Activated B cell treated with CpG ODN at 0.5 μM for 24 hours (primary cell): ENCODE results near the gene TCEA2. TPM values are rescaled to one million over a fixed set of nuclear protein-coding genes. Genes with fewer than 3 reads are reported as not detected.
"Not testable (repeated sequence)": the region's sequence is repeated elsewhere in the genome, so short reads cannot be mapped to it uniquely, and the experiment has no call there.

Experiments
- ATAC-seq: fragments of 200-7000 bp; cut with Tn5 transposase; one replicate; pipeline ENCODE4 v1.10.0; 2021; ENCODE audit warnings: low read depth, mild to moderate bottlenecking, moderate library complexity
- CTCF ChIA-PET: fragments of 350-600 bp; sonication (Branson Sonifier 250); formaldehyde crosslinking; loops from one replicate; lab custom pipeline; 2021; ENCODE audit warnings: antibody characterized with exemption; lab: Charles Lee
- POLR2A ChIA-PET: fragments of 350-600 bp; sonication (Branson Sonifier 250); formaldehyde crosslinking; loops from one replicate; lab custom pipeline; 2021; ENCODE audit warnings: antibody characterized with exemption; lab: Charles Lee
- DNase-seq: peaks from one replicate; pipeline ENCODE4 v3.0.0; 2022
- H3K27ac Mint-ChIP-seq: one replicate; pipeline ENCODE4 v1.8.0; 2020; ENCODE audit warnings: mixed read lengths
- H3K27me3 Mint-ChIP-seq: one replicate; pipeline ENCODE4 v1.8.0; 2021; ENCODE audit warnings: mixed read lengths
- H3K36me3 Mint-ChIP-seq: one replicate; pipeline ENCODE4 v1.8.0; 2021; ENCODE audit warnings: low read depth, mixed read lengths
- H3K4me1 Mint-ChIP-seq: one replicate; pipeline ENCODE4 v1.8.0; 2021; ENCODE audit warnings: mixed read lengths
- H3K4me3 Mint-ChIP-seq: one replicate; pipeline ENCODE4 v1.8.0; 2020; ENCODE audit warnings: mild to moderate bottlenecking, mixed read lengths
- H3K9me3 Mint-ChIP-seq: one replicate; pipeline ENCODE4 v1.8.0; 2020; ENCODE audit warnings: mixed read lengths
- intact Hi-C: fragments of 100-400 bp; cut with micrococcal nuclease; formaldehyde crosslinking; loops from one replicate; pipeline ENCODE4 v1.15.1; 2024
- total RNA-seq: library from RNA; stranded (reverse); gene quantifications from 2 replicates; pipeline ENCODE4 v1.2.3, GENCODE V29; 2022
- TF ChIP-seq, protein P1 (sequence below): fragments of 200-600 bp; IDR thresholded peaks from one replicate; pipeline ENCODE4 v1.8.0; 2022; ENCODE audit warnings: antibody characterized with exemption, mild to moderate bottlenecking

TCEA2 gene
- total RNA-seq, 1 donor from 2014 or later = 20.3 TPM

DNA sequence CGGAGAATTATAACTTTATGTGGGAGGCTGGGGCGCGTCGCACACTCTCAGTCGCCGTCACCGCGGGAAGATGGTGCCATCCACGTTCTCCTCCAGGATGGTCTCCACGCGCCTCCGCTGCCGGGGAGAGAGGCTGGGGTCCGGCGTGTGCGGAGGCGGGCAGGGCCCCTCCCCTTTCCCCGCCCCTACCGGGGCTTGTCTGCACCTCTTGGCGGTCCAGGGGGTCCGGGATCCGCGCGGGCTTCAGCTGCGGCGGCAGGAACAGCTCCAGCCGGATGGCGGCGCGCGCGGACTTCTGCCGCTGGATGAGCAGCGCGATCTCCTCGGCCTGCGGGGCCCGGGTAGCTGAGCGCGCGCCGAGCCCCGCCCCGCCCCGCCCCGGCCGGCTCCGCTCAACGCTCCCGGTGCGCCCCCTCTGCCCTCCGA is 20.4 kb downstream of the TCEA2 start:
- TF ChIP-seq, protein P1, sequence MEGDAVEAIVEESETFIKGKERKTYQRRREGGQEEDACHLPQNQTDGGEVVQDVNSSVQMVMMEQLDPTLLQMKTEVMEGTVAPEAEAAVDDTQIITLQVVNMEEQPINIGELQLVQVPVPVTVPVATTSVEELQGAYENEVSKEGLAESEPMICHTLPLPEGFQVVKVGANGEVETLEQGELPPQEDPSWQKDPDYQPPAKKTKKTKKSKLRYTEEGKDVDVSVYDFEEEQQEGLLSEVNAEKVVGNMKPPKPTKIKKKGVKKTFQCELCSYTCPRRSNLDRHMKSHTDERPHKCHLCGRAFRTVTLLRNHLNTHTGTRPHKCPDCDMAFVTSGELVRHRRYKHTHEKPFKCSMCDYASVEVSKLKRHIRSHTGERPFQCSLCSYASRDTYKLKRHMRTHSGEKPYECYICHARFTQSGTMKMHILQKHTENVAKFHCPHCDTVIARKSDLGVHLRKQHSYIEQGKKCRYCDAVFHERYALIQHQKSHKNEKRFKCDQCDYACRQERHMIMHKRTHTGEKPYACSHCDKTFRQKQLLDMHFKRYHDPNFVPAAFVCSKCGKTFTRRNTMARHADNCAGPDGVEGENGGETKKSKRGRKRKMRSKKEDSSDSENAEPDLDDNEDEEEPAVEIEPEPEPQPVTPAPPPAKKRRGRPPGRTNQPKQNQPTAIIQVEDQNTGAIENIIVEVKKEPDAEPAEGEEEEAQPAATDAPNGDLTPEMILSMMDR = no peak
- Mint-ChIP-seq H3K4me3 (peak overlapping the region; percentile 77), H3K27ac (no peak overlapping the region), H3K27me3 (peaks cover 4% of the 10 kb centered on the region), H3K4me1 (peaks cover 42% of the 10 kb centered on the region), H3K36me3 (peaks cover 2% of the 10 kb centered on the region), H3K9me3 (no peaks in the 10 kb centered on the region)
- CTCF ChIA-PET = interaction anchor here (0.8 to 7.5 kb wide), 10 partner anchors 14 to 103 kb away, joined by 3 to 80 read pairs (median 6); partner anchors contain the start of genes PRPF6 and SAMD10
- ATAC-seq (peak; percentile 34), DNase-seq (peak; percentile 73)
- POLR2A ChIA-PET = interaction anchor here (0.6 to 2.0 kb wide), 8 partner anchors 16 to 563 kb away, joined by 3 to 23 read pairs (median 6); partner anchors contain the start of genes NPBWR2, PCMTD2 and PPDPF
- intact Hi-C loops = loop anchor here (1.0 kb wide), 2 partner anchors 37 to 44 kb away; no protein-coding TSS in a partner anchor

DNA sequence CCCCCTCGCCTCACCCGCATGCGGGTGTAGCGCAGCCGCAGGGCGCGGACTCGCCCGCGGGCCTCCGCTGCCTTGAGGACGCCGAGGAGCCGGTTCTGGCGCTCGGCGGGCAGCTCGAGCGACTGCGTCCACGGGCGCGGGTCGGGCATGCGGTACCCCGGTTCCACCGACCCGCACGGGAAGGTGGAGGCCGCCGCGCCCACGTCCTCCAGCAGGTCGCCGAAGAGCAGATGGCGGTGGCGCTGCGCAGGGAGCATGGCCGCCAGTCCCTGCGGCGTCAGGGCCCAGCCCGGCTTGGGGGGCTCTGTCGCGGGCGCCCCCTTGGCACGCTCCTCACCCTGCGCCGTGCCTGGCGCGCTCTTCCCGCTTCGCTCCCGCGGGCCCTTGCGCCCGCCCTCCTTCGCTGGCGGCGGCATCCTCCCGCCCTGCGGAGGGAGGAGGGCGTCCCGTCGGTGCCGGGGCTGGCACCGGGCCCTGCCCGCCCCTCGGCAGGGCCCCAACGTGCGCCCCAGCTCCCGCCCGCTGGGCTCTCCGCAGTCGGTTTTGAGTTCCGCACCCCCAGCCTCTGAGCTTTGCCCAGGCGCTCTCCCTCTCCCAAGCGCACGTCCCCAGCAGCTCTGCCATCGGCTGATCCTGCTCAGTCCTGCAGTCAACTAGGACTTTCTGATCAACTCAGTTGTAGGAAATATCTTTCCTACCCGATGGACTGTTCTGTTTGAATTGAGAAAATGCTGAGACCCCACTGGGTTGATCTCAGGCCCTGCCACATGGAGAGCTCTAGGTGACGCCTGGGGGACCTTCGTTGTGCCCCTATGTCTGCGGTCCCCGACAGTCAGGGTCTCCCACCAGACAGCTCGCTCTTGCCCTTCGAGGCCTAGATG is 21.0 kb downstream of the TCEA2 start, which contains the start of gene LKAAEAR1:
Gene LKAAEAR1, minus strand, starts transcription at position 595 of the 881 bp plus-strand sequence. Its CDS starts 179 bp downstream, at position 416.
- peaks cover 4% of the 10 kb centered on the region for H3K27me3 Mint-ChIP-seq
- H3K27ac Mint-ChIP-seq = peak within 1 kb of the TSS; percentile 61
- no peaks in the 10 kb centered on the region for H3K9me3 Mint-ChIP-seq
- CTCF ChIA-PET = interaction anchor here (0.8 to 7.5 kb wide), 11 partner anchors 14 to 104 kb away, joined by 3 to 80 read pairs (median 6); partner anchors contain the start of genes C20orf204, PRPF6 and SAMD10
- H3K36me3 Mint-ChIP-seq = peaks cover 1% of the 10 kb centered on the region
- POLR2A ChIA-PET = interaction anchor here (0.6 to 2.0 kb wide), 9 partner anchors 15 to 563 kb away, joined by 3 to 23 read pairs (median 6); partner anchors contain the start of genes NPBWR2, PCMTD2, PPDPF and TCEA2
- ATAC-seq (no peak), DNase-seq (no peak)
- TF ChIP-seq, protein P1 = no peak
- H3K4me3 Mint-ChIP-seq = peak within 1 kb of the TSS; percentile 88
- intact Hi-C loops = loop anchor here (1.0 kb wide), 3 partner anchors 16 to 45 kb away; no protein-coding TSS in a partner anchor
- H3K4me1 Mint-ChIP-seq = peaks cover 41% of the 10 kb centered on the region

DNA sequence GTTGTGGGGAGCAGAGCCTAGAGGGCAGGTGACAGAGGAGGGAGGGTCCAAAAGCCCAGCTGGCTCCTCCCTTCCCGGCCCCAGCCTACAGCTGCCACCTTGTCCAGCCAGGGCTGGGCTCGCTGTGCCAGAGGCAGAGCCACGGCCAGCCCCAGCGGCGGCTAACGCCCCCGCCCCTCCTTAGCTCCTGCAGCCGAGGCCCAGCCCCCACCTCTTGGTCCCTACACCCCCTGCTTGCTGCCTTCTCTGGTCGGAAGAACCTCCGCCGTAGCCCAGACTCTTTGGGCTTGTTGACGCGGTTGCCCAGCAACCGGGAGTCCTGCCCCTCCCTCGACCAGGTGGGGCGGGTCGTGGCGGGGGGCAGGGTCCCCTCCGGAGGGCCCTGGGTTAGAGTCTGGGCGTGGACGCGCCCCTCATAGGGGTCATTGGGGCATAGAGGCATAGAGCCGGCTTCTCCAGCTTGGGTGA is 21.7 kb downstream of the TCEA2 start:
- no peaks in the 10 kb centered on the region for H3K9me3 Mint-ChIP-seq
- peak overlapping the region; percentile 88 for H3K4me3 Mint-ChIP-seq
- peaks cover 4% of the 10 kb centered on the region for H3K27me3 Mint-ChIP-seq
- H3K4me1 Mint-ChIP-seq = peaks cover 39% of the 10 kb centered on the region
- TF ChIP-seq, protein P1 = no peak
- intact Hi-C loops = loop anchor here (1.0 kb wide), 1 partner anchor 16 kb away; no protein-coding TSS in a partner anchor
- no peak for ATAC-seq
- H3K36me3 Mint-ChIP-seq = no peaks in the 10 kb centered on the region
- no peak for DNase-seq
- CTCF ChIA-PET = interaction anchor here (1.1 to 7.5 kb wide), 6 partner anchors 15 to 104 kb away, joined by 3 to 80 read pairs (median 6); partner anchors contain the start of genes C20orf204, PRPF6 and SAMD10
- no peak overlapping the region for H3K27ac Mint-ChIP-seq
- POLR2A ChIA-PET = interaction anchor here (1.4 to 2.0 kb wide), 5 partner anchors 15 to 35 kb away, joined by 6 to 23 read pairs (median 12); partner anchors contain the start of genes NPBWR2 and TCEA2

DNA sequence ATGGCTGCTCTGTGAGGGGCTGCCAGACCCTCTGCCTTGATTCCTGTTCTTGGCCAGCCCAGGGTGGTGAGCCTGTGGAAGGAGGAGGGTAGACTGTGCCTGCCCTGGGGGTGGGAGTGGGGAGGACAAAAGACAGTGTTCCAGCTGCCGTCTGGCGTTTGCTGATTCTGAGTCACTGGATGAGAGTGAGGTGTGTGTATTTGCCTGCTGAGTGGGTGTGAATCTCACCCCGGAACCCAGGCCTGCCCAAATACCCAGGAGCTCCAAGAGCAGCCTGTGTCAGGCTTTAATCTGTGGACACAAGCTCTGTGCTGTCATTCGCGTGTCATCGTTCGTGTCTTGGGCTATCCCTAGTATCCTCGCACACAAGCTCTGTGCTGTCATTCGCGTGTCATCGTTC is 23.8 kb downstream of the TCEA2 start:
- H3K9me3 Mint-ChIP-seq = no peaks in the 10 kb centered on the region
- CTCF ChIA-PET = interaction anchor here (1.1 kb wide), 1 partner anchor 512 kb away, joined by 4 read pairs; no protein-coding TSS in a partner anchor
- ATAC-seq = no peak
- H3K4me1 Mint-ChIP-seq = peaks cover 25% of the 10 kb centered on the region
- H3K27me3 Mint-ChIP-seq = peaks cover 4% of the 10 kb centered on the region
- POLR2A ChIA-PET = no interaction called here
- TF ChIP-seq, protein P1 = no peak
- H3K27ac Mint-ChIP-seq = no peak overlapping the region
- intact Hi-C loops = no loop called here
- no peaks in the 10 kb centered on the region for H3K36me3 Mint-ChIP-seq
- no peak overlapping the region for H3K4me3 Mint-ChIP-seq
- no peak for DNase-seq

DNA sequence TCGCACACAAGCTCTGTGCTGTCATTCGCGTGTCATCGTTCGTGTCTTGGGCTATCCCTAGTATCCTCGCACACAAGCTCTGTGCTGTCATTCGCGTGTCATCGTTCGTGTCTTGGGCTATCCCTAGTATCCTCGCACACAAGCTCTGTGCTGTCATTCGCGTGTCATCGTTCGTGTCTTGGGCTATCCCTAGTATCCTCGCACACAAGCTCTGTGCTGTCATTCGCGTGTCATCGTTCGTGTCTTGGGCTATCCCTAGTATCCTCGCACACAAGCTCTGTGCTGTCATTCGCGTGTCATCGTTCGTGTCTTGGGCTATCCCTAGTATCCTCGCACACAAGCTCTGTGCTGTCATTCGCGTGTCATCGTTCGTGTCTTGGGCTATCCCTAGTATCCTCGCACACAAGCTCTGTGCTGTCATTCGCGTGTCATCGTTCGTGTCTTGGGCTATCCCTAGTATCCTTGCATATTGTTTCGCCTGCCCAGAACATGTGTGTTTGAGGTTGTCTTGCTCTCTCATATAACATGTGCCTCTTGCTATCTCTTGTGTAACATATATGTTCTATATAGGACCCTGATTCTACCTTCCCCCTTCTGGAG is 24.3 kb downstream of the TCEA2 start:
- DNase-seq, H3K27me3 Mint-ChIP-seq, POLR2A ChIA-PET, H3K36me3 Mint-ChIP-seq, ATAC-seq, CTCF ChIA-PET, H3K9me3 Mint-ChIP-seq, H3K4me3 Mint-ChIP-seq, H3K27ac Mint-ChIP-seq, intact Hi-C loops: not testable (repeated sequence)
- peaks cover 22% of the 10 kb centered on the region for H3K4me1 Mint-ChIP-seq

DNA sequence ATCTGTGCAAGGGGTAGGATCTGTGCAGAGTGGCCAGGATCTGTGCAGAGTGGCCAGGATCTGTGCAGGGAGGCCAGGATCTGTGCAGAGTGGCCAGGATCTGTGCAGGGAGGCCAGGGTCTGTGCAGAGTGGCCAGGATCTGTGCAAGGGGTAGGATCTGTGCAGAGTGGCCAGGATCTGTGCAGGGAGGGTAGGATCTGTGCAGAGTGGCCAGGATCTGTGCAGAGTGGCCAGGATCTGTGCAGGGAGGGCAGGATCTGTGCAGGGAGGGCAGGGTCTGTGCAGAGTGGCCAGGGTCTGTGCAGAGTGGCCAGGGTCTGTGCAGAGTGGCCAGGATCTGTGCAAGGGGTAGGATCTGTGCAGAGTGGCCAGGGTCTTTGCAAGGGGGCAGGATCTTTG is 25.6 kb downstream of the TCEA2 start:
- H3K4me1 Mint-ChIP-seq = peaks cover 16% of the 10 kb centered on the region
- ATAC-seq, H3K9me3 Mint-ChIP-seq, H3K4me3 Mint-ChIP-seq, intact Hi-C loops, H3K27ac Mint-ChIP-seq, H3K27me3 Mint-ChIP-seq, CTCF ChIA-PET, H3K36me3 Mint-ChIP-seq, POLR2A ChIA-PET, DNase-seq: not testable (repeated sequence)
